ENCODE measurements around the gene GRIK3.

The GRIK3 gene

GRCh38 chr1:36871146-36871971, 163.0 kb downstream of the GRIK3 start:
- DNase-seq: no peak

- no peak for DNase-seq
These were observed 164.5 kb downstream of the GRIK3 start for GRCh38 chr1:36869826-36870225.

DNA sequence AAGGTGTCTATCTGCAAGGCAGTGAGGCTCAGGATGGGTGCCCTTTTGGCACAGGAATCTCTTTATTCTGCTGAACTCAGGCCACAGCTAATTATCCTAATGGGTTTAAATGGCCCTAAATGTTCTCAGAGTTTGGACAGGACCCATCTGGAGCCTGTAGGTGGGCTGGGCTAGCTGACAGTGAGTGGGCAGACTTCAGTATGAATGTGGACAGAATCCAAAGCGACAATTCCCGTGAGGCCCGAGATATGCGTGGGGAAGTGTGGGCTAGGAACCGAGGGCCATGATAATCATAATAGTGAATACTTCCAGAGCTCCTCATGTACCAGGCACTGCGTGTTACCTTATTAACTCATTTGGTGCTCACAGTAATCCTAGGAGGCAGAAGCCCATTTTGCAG, 165.3 kb downstream of the GRIK3 start:
- no peak for DNase-seq

GRCh38 chr1:36867575-36867974, 166.7 kb downstream of the GRIK3 start:
- DNase-seq: no peak

- DNase-seq: no peak
These were observed 168.0 kb downstream of the GRIK3 start for GRCh38 chr1:36866169-36866814.

DNA sequence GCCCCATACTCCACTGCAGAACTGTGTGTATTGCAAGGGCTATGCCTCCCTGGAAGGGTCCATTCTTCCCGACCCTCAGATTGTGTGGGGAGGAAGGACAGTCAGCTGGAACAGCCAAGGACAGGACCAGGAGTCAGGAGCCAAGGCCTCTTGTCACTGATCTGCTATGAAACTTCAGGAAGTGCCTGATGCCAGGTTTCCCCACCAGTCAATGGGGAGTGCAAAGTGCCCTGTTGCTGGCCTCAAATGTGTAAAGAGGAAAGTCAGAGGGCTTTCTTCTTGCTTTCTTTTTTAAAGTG, 168.8 kb downstream of the GRIK3 start:
- no peak for DNase-seq

DNA sequence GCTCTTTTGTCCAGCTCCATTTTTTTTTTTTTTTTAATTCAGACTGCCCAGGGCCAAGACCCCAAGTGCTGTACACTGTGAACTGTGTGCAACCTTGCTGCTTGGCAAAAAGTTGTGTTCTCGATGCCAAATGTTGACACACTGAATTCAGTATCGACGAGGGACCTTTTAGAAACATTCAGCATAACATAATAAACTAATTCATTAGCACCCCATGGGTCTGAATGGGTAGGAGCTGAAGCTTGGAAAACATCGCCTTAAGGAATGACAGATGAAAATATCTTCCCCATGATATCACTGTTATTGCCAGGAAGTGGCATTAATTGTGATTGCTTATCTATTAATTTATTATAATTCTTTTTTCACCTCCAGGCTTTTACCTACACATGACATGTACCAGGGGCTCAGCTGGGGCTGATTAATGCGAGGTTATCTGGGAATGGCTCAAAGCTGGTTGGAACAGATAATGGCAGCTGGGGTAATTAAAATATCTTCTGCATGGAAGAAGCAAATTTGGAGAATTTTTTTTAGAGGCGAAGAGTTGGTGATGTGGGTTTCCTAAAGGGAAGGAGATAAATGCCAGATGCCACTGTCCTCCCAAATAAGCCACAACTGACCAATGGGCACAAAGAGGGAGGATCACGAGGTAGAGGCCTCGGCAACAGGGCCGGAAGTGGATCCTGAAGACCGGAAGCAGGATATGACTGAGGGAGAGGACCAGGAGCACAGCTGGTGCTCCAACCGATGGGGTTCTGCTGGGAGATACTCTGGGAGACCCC, 169.3 kb downstream of the GRIK3 start:
- no peak for DNase-seq

DNA sequence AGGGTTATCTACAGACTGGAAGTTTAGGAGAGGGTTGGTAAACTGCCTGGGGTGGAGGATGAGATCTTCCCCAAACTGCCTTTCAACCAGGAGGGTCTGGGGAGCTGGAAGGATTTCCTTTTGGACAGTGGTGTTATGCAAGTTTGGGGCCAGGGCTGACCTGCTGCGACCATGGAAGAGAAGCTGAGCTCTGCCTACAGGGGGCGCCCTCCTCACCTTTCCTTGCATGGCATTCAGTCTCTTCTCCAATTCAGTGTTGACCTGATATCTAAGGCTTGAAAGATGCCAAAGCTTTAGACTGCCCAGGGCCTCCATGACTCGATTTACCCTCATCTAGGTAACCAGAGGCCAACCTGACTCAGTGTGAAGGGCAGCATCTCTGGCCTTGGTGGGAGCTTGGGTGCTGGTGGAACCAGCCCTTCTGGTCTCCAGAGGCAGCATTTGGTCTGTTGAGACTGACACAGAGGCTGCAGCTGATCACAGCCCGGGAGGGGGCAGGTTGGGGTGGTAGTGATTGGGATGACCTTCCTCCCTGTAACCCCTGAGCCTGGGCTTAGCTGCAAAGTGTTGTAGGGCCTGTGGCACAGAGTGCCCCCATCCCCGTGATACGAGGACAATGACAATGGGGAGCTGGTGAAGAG, 170.0 kb downstream of the GRIK3 start:
- peak; percentile 23 for DNase-seq

- DNase-seq: no peak
These were observed 170.8 kb downstream of the GRIK3 start for GRCh38 chr1:36863500-36863899.

DNA sequence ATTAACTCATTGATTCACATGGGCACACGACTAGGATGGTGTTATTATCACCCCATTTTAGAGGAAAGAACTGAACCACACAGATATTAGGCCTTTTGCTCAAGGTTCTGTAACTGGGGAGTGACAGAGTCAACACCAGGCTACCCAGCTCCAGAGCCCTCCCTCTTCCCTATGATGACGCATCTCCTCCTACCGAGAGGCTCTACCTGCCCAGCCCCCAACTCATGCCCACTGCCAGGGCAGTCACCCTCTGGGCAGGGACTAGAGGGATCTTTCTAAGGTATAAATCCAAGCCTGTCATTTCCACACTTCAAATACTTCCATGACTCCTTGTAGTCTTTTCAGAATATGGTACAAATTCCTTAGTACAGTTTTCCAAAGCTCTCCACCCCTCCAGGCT, 171.3 kb downstream of the GRIK3 start:
- no peak for DNase-seq

DNA sequence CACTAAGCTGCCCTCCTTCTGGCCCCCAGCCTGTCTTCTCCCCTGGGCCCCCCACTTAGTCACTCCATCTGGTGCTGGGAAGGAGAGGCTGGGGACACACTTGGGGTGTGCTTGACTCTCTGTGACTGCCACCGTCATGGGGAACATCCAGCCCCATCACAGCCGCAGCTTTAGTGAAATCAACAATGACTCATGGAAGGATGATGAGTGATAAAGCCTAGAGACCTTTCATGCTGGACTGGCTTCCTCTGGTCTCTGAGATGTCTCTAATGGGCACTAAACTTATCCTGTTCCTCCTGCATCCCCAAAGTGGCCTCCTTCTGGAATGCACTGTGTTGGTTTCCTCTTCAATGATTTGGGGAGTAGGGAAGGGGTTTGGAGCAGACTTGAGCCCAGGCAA, 172.9 kb downstream of the GRIK3 start:
- no peak for DNase-seq

DNA sequence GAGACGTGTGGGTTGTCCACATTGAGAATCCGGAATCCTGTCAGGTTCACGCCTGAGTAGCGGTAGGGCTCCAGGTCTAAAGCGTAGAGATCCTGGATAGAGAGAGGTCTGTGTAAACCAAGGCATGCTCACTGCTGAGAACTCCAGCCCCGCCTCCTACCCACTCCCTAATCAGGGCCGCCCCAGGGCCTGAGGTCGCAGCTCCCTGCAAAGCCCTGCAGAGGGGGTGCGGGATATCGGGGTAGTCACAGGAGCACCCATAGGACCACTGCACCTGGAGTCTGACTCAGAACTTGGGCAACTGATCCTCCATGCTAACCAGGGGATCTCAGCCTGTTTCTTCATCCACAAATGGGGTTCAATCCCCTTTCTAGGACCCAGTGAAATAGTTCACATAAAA, 174.4 kb downstream of the GRIK3 start:
- DNase-seq: no peak

DNA sequence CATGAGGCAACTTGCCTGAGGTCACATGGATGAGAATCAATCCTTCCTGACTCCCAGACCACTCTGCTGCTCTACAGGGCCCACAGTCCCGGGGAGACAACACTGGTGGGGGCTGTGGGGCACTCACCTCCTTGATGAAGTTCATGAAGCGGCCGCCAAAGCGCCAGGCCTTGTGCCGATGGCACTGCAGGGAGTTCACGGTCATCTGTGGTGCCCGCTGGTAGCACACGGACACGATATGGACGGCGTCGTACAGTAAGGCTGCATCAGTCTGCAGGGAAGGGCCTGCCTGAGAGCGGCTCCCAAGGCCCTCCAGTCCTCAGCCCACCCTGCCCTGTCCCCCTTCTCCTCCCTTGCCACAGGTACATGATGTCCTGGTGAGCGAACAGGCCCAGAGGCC, 175.3 kb downstream of the GRIK3 start:
- no peak for DNase-seq

- DNase-seq: no peak
These were observed 175.8 kb downstream of the GRIK3 start for GRCh38 chr1:36858553-36858952.

GRCh38 chr1:36857754-36858153, 176.6 kb downstream of the GRIK3 start:
- no peak for DNase-seq

GRCh38 chr1:36855699-36856494, 178.4 kb downstream of the GRIK3 start:
- no peak for DNase-seq

DNA sequence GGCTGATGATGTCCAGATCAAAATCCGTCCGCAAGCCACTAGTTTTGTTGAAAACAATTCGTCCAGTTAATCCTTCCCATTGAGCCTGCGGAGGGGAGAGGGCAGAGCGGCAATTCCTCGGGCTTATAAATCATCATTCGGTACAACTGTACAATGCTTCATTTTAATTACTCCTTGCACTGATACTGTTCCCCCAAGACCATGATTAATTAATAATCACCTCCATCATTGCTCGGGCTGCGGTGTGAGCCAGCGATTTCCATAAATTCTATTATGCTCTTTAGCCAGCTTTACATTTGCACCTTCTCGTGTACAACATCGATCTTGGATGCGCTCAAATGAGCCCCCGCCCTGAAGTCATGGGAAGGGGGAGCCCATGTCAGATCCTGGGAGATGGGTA, 180.7 kb downstream of the GRIK3 start:
- DNase-seq: no peak

GRCh38 chr1:36852586-36852985, 181.7 kb downstream of the GRIK3 start:
- DNase-seq: no peak

GRCh38 chr1:36851595-36851994, 182.7 kb downstream of the GRIK3 start:
- DNase-seq: no peak

DNA sequence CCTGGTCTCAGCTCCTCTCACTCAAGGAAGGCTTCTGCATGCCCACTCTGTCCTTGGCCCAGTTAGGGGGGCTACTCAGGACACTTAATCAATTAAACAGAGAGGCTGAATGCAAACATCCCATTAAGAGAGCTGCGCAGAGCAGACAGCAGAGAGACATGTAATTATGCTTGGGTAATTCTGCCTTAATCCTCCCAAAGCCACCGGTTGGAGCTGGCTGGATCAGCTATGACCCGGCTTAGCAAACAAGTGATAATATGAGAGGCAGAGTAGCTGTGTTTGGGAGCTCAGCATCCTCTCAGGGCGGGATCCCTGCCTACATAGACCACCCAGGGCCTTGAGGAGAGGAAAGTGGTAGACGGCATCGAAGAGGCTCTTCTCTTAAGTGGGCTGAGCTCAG, 183.2 kb downstream of the GRIK3 start:
- no peak for DNase-seq

DNA sequence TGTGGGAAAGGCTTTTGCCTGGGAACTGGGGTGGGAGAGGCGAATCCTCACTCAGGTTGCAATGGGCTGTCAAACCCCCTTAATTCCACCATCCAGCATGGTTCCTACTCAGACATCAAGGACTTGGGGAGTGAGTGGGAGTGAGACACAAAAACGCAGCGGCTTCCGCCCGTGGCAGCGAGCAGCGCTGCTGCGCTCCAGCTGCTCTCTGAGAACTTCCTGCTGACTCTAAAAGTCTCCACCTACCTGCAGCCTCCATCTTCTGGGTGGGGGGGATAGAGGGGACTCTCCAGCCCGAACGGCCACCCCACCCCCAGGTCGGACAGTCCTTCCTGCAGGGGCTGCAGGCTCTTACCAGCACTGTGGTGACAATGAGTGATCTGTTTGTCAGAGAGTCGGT, 184.4 kb downstream of the GRIK3 start:
- no peak for DNase-seq

- DNase-seq: no peak
These were observed 186.6 kb downstream of the GRIK3 start for GRCh38 chr1:36847761-36848160.

DNA sequence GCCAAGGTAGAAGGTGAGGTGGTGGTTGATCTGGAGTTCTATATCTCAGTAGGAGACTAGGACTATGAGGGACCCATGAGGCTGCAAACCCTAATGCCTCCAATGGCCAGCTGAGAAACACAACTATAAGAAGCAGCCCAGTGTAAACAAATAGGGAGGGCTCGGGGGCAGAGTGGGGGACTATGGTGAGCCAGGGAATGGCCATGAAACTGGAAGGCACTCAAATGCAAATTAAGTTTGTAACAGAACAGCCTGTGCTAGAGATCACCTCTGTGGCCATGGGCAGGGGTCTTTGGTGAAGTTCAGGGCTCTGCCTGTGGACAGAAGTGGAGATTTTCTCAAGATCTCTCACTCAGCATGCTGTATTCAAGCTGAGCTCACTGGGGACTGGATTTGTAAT, 187.1 kb downstream of the GRIK3 start:
- DNase-seq: no peak
